Motor neuron (in vitro differentiated cells): Measurements from ENCODE around the gene HOMER1. TPM values are rescaled to one million over a fixed set of nuclear protein-coding genes. Genes with fewer than 3 reads are reported as not detected.
"Not testable (repeated sequence)": the region's sequence is repeated elsewhere in the genome, so short reads cannot be mapped to it uniquely, and the experiment has no call there.

Experiments
- ATAC-seq, 8 experiments: fragments of 200-7000 bp; cut with Tn5 transposase; replicated peaks in 6 of 8; 2 replicates each; pipeline ENCODE4 v1.8.0; 2021; ENCODE audit warnings: mild to moderate bottlenecking in 8 of 8, moderate library complexity in 8 of 8
- H3K27ac ChIP-seq, 2 donors: fragments of 250-450 bp; sonication (Bioruptor Pico); 2 replicates each; pipeline ENCODE4 v1.9.0; 2021; ENCODE audit warnings: antibody characterized with exemption in 2 of 2, mild to moderate bottlenecking in 2 of 2, moderate library complexity in 1 of 2
- H3K4me1 ChIP-seq, 2 donors: fragments of 250-450 bp; sonication (Bioruptor Pico); replicated peaks in 1 of 2; 2 replicates each; pipeline ENCODE4 v1.6.1; 2021; ENCODE audit warnings: antibody characterized with exemption in 2 of 2, mild to moderate bottlenecking in 2 of 2, moderate library complexity in 1 of 2
- H3K4me3 ChIP-seq, 5 donors: fragments of 250-450 bp; sonication (Bioruptor Pico); 2 replicates each; pipeline ENCODE4 v1.9.0; 2021; ENCODE audit warnings: antibody characterized with exemption in 5 of 5, mild to moderate bottlenecking in 5 of 5, moderate library complexity in 4 of 5
- WGBS, 10 experiments: fragments of 450-650 bp; shearing (Covaris generic); methylation state at CpG; one replicate each; pipeline ENCODE4 v1.0.0; 2022; 5-methylcytosine and 5-hydroxymethylcytosine counted together
- in situ Hi-C, 9 experiments: fragments of 400-800 bp; cut with MboI; loops; one replicate each; pipeline ENCODE4 v1.15.0; 2021; ENCODE audit warnings: low sequenced_read_pairs in 9 of 9, low pct_unique_long_range_greater_than_20kb in 2 of 9; ENCODE audit not compliant: unreplicated experiment in 9 of 9
- total RNA-seq, 8 experiments: library from RNA; unstranded; fragments of 300-600 nt; gene quantifications; 2 replicates each; pipeline versions ENCODE4 v1.2.3 to v1.2.4, GENCODE V29; 2022

Gene HOMER1
- total RNA-seq, 8 experiments from 2014 or later: 5.5 to 43.3 (median 21.0) TPM

DNA sequence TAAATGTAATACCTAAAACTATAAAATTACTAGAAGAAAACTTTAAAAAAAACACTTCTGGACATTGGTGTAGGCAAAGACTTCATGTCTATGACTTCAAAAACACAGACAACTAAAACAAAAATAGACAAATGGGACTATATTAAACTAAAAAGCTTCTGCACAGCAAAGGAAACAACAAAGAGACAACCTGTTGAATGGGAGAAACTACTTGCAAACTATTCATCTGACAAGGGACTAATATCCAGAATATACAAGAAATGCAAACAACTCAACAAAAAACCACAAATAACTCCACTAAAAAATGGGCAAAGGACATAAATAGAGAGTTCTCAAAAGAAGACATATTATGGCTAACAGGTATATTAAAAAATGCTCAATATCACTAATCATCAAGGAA is 128.8 kb downstream of the HOMER1 start:
- ATAC-seq, H3K27ac ChIP-seq, H3K4me1 ChIP-seq, H3K4me3 ChIP-seq, in situ Hi-C loops: not testable (repeated sequence)

DNA sequence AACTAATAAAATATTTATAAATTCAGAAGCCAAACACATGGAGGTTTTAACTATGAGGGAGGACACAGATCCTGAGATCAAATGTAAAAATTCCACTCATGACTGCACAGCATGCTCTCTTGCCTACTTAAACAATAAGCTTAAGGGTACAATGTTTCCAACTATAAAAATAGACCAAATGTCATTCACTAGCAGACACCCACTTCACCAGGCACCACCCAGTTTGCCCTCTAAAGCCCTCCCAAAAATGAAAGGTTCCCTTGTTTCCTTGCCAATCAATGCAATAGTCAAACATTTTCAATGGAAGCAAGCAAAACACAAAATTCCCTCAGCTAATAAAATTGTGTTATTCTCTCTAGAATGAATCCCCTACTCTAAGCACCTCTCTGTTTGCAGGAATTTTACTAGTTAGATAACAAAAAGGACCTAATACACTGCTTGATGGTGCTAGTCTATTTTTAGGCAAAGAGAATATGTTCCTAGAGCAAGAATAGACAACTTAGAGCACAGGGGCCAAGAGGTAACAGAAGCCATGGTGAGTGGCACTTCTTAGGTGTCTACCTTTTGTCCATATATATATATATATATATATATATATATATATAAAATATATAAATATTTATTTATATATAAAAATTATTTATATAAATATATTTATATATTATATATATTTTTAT is 135.3 kb downstream of the HOMER1 start:
- H3K4me1 ChIP-seq: no peaks in the 10 kb centered on the region
- H3K4me3 ChIP-seq: no peak overlapping the region
- H3K27ac ChIP-seq: no peak overlapping the region
- ATAC-seq: no peak
- in situ Hi-C loops: no loop called here

DNA sequence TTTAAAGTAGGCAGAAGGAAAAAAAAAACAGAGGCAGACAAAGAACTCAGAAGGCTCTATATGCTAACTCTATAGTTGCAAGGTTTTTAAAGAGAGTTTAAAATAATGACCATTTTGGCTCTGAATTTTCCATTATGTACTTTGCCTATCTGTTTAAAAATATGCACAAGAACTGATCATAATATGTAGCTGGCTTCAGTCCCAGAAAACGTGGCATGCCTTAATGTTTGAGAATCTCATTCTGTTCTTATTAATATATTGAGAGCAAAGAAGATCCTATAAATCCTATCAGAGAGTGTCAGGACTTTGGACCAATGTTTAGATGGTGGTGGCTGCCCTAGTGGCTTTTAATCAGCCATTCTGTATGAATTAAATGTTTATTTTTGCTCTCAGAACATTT is 156.5 kb downstream of the HOMER1 start:
- in situ Hi-C loops: no loop called here
- Histone ChIP-seq H3K4me1 (no peaks in the 10 kb centered on the region), H3K4me3 (no peak overlapping the region), H3K27ac (no peak overlapping the region)
- 0 to 100% (median 42%) methylated on average over 1 of the region's 1 CpG; no CpG with 5 or more reads in 2 of the 10 experiments for WGBS, 10 experiments
- peak in 2 of 8 experiments; percentile 33 to 78 for ATAC-seq

DNA sequence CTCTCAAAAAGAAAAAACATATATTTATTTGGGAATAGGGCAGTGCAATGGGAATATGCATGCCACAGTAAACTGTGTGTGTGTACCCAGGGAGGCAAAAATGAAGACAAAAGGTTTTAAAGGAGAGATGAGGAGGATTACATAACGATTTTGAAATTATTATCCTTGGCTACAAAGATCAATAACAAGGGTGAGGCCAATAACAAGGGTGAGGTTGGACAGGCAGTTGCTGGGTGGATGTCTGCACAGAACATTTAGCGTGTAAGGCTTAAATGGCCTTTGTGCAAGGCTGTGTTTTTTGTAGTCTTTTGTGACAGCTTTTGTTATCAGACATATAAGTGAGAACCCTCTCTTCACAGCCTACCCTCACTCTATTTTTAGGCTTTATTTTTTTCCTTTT is 164.1 kb downstream of the HOMER1 start:
- WGBS, 10 experiments: 0 to 92% (median 84%) methylated on average over 1 to 2 of the region's 2 CpGs; no CpG with 5 or more reads in 1 of the 10 experiments
- in situ Hi-C loops: no loop called here
- peak in 2 of 8 experiments; percentile 48 to 74 for ATAC-seq
- Histone ChIP-seq H3K27ac (no peak overlapping the region), H3K4me3 (no peak overlapping the region), H3K4me1 (no peaks in the 10 kb centered on the region)

DNA sequence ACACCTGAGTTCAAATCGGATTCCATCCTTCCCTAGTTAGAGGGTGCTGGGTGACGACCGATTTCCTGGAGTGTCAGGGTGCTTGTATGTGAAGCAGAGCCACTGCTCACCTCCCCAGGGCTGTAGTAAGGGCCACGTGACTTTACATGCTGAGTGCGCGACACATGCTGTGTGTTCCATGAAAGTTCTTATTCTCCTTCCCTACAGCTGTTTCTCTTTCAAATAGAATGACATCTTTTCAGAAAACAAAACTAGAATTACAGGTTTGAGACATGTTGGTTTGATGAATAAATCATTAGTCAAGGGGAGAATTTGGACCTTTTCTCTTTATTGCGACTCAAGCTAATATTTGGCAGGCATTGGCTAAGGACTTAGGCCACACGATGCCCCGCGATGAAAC is 164.9 kb downstream of the HOMER1 start:
- in situ Hi-C loops: no loop called here
- H3K27ac ChIP-seq: no peak overlapping the region
- H3K4me3 ChIP-seq: no peak overlapping the region
- WGBS, 10 experiments: 4 to 100% (median 92%) methylated on average over 3 to 8 of the region's 10 CpGs; no CpG with 5 or more reads in 1 of the 10 experiments
- no peaks in the 10 kb centered on the region for H3K4me1 ChIP-seq
- no peak for ATAC-seq

DNA sequence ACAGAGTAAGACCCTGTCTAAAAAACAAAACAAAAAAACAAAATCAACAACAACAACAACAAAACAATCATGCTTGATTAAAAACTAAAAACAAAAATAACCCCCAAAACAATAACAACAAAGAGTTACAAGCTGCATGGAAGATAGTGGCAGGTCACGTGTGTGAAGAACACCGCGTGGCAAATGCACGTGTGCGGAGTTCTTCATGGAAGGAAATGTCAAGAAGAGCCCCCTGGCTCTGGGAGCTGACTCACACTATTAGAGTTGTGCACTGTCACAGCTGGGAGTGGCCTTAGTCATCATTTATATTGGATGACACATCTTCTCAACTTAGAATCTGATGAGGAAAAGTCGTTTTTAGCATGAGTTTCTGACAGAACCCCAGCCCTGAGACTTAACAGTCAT is 167.5 kb downstream of the HOMER1 start:
- no peaks in the 10 kb centered on the region for H3K4me1 ChIP-seq
- H3K27ac ChIP-seq: no peak overlapping the region
- peak in 6 of 8 experiments; percentile 16 to 97 (median 70) for ATAC-seq
- no peak overlapping the region for H3K4me3 ChIP-seq
- in situ Hi-C loops: no loop called here
- 57 to 94% (median 76%) methylated on average over 2 to 6 of the region's 6 CpGs; no CpG with 5 or more reads in 4 of the 10 experiments for WGBS, 10 experiments

DNA sequence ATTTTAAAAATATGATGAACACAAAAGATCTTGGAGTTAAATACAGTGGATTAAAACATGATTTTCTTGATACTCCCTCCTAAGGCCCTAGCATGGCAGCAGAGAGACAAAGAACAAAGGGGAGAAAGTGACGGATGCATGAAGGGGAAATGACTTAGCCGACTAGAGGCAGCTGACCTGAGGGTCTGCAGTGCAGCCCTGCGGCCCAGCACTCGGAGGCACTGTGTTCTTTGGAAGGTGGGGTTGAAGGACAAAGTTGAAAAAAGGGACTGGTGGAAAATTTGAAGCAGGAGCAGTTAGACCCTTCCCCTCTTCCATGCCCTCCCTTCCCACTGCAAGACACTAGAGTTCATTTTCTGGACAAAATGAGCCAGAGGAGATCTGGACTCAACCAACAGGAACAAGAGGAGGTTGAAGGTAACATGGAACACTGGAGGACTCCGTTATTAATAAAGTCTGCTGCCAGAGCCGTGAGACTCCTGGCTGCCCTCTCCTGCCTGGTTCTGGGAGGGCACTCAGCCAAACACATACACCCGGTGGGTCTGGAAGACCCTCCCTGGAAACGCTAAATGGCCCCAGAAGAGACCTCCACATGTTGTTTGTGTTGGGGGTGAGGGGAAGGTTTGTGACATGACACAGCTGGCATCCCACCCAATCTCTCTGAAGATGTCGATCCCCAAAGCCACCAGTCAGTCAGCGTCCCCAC is 179.9 kb downstream of the HOMER1 start:
- peak in 1 of 8 experiments; percentile 37 for ATAC-seq
- in situ Hi-C loops: no loop called here
- no peak overlapping the region for H3K27ac ChIP-seq
- H3K4me3 ChIP-seq: no peak overlapping the region
- H3K4me1 ChIP-seq: no peaks in the 10 kb centered on the region
- WGBS, 10 experiments: 20 to 100% (median 75%) methylated on average over 2 to 7 of the region's 10 CpGs; no CpG with 5 or more reads in 1 of the 10 experiments

DNA sequence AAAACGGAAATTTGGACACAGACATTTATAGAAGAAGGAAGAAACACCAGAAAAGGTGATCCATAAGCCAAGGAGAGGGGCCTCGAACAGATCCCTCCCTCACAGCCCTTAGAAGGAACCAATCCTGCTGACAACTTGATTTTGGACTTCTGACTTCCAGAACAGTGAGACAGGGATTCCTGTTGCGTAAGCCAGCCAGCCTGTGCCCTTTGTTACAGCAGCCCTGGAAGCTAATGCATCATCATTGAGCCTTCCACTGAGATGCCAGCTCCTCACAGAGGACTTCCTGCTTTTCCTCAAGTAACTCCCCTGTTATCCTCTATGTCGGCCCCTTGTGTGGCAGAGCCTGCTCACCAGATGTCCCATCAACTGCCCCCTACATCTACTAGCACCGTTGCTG is 183.9 kb downstream of the HOMER1 start:
- H3K27ac ChIP-seq: no peak overlapping the region
- H3K4me3 ChIP-seq: no peak overlapping the region
- WGBS, 10 experiments: 14 to 100% (median 64%) methylated on average over 1 to 4 of the region's 5 CpGs; no CpG with 5 or more reads in 2 of the 10 experiments
- no peaks in the 10 kb centered on the region for H3K4me1 ChIP-seq
- in situ Hi-C loops: no loop called here
- ATAC-seq: peak in 1 of 8 experiments; percentile 18

DNA sequence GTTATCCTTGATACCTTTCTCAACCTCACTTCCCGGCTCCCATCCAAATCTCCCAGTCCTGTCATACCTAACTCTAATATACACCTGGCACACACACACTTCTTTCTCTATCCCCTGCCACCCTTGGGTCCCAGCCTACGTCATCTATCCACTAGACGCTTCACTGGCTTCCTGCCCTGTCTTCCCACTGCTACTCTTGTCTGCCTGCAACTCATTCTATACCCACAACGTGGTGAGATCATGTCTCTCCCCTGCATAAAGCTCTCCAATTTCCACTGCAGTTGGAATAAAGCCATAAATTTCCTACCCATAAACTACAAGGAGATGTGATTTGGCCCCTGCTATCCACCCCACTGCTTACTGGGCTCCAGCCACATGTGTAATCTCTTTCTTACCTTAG is 184.5 kb downstream of the HOMER1 start:
- no peak for ATAC-seq
- in situ Hi-C loops: no loop called here
- no peak overlapping the region for H3K27ac ChIP-seq

More for the DNA sequence above, 184.5 kb downstream of the HOMER1 start:
- 57 to 100% (median 86%) methylated on average over 1 to 4 of the region's 4 CpGs; no CpG with 5 or more reads in 4 of the 10 experiments for WGBS, 10 experiments
- Histone ChIP-seq H3K4me3 (no peak overlapping the region), H3K4me1 (no peaks in the 10 kb centered on the region)

Other genes starting within 250 kb of the HOMER1 start
- gene TENT2, start 98.3 kb upstream of the HOMER1 start, total RNA-seq: 10 to 100 TPM; 22.8 to 96.7 (median 33.8) TPM
- under 1 TPM; 0.27 to 0.91 (median 0.53) TPM for gene CMYA5, start 175.7 kb upstream of the HOMER1 start, total RNA-seq